ENCODE measurements around the gene LRRC23.

Gene LRRC23

GRCh38 chr12:6934110-6934509 lies 29.5 kb downstream of the LRRC23 start:
- intact Hi-C loops (cut with DNase I; ENCODE audit: low total_unique reads): no loop called here
- DNase-seq: no peak
- H3K36me3 ChIP-seq: peaks cover 11 to 37% (median 12%) of the 10 kb centered on the region in 3 donors

GRCh38 chr12:6935371-6936193 lies 31.0 kb downstream of the LRRC23 start:
- Histone ChIP-seq H3K27me3 (no peaks in the 10 kb centered on the region), H3K36me3 (peaks cover 12 to 49% (median 13%) of the 10 kb centered on the region in 3 donors), H3K4me1 (peaks cover 0 to 77% (median 56%) of the 10 kb centered on the region in 4 donors), H3K27ac (peak overlapping the region; percentile 47 to 99), H3K4me3 (no peak overlapping the region), H3K9me3 (no peaks in the 10 kb centered on the region)
- intact Hi-C loops (cut with DNase I; ENCODE audit: low total_unique reads): no loop called here
- DNase-seq: no peak
- TF ChIP-seq CTCF (IDR thresholded peaks at IDR 0.05): no peak

More at GRCh38 chr12:6934110-6934509, 29.5 kb downstream of the LRRC23 start:
- H3K4me3 ChIP-seq: no peak overlapping the region
- H3K27ac ChIP-seq: peak overlapping the region; percentile 47 to 99
- H3K9me3 ChIP-seq: no peaks in the 10 kb centered on the region
- no peaks in the 10 kb centered on the region for H3K27me3 ChIP-seq
- peaks cover 0 to 82% (median 66%) of the 10 kb centered on the region in 4 donors for H3K4me1 ChIP-seq
- no peak for TF ChIP-seq CTCF (IDR thresholded peaks at IDR 0.05)

GRCh38 chr12:6936194-6936635 lies 31.6 kb downstream of the LRRC23 start:
- Histone ChIP-seq H3K27ac (peak overlapping the region; percentile 91 to 99), H3K27me3 (no peaks in the 10 kb centered on the region), H3K9me3 (no peaks in the 10 kb centered on the region), H3K4me3 (no peak overlapping the region), H3K4me1 (peaks cover 0 to 74% (median 55%) of the 10 kb centered on the region in 4 donors), H3K36me3 (peaks cover 15 to 56% (median 20%) of the 10 kb centered on the region in 3 donors)
- no peak for DNase-seq
- intact Hi-C loops (cut with DNase I; ENCODE audit: low total_unique reads): no loop called here
- no peak for TF ChIP-seq CTCF (IDR thresholded peaks at IDR 0.05)

GRCh38 chr12:6936636-6937480 lies 32.2 kb downstream of the LRRC23 start:
- no peak for DNase-seq
- H3K4me1 ChIP-seq: peaks cover 0 to 75% (median 50%) of the 10 kb centered on the region in 4 donors
- peak overlapping the region; percentile 91 to 99 for H3K27ac ChIP-seq
- H3K27me3 ChIP-seq: no peaks in the 10 kb centered on the region
- no peak for TF ChIP-seq CTCF (IDR thresholded peaks at IDR 0.05)
- H3K36me3 ChIP-seq: peaks cover 21 to 62% (median 26%) of the 10 kb centered on the region in 3 donors
- H3K4me3 ChIP-seq: peak overlapping the region; percentile 61 to 72
- no peaks in the 10 kb centered on the region for H3K9me3 ChIP-seq
- intact Hi-C loops (cut with DNase I; ENCODE audit: low total_unique reads): no loop called here

- peak; percentile 90 to 96 for DNase-seq
- peaks cover 0 to 74% (median 47%) of the 10 kb centered on the region in 4 donors for H3K4me1 ChIP-seq
- TF ChIP-seq CTCF (IDR thresholded peaks at IDR 0.05): peak; percentile 97 to 98
- intact Hi-C loops (cut with DNase I; ENCODE audit: low total_unique reads): loop anchor here (2.0 kb wide), 1 partner anchor 13 kb away; no protein-coding TSS in a partner anchor
- H3K27ac ChIP-seq: peak overlapping the region; percentile 91 to 99
- H3K36me3 ChIP-seq: peaks cover 21 to 64% (median 26%) of the 10 kb centered on the region in 3 donors
- H3K9me3 ChIP-seq: no peaks in the 10 kb centered on the region
- peak overlapping the region; percentile 61 to 72 for H3K4me3 ChIP-seq
- no peaks in the 10 kb centered on the region for H3K27me3 ChIP-seq
These were observed 33.1 kb downstream of the LRRC23 start for GRCh38 chr12:6937481-6938352.

All from tibial artery (tissue), 4 donors.